HUES6 (cell line): ENCODE results near the gene NAA80.
"Not testable (repeated sequence)": the region's sequence is repeated elsewhere in the genome, so short reads cannot be mapped to it uniquely, and the experiment has no call there.

Source experiments
- H3K27ac ChIP-seq: 2 replicates; pipeline ENCODE4 v1.7.0; 2013; ENCODE audit warnings: low read depth, mild to moderate bottlenecking, low read length, inconsistent platforms
- H3K27me3 ChIP-seq: 2 replicates; pipeline ENCODE4 v1.6.1; 2013; ENCODE audit warnings: low read length; ENCODE audit not compliant: control insufficient read depth, insufficient read depth
- H3K36me3 ChIP-seq: 2 replicates; pipeline ENCODE4 v1.6.1; 2013; ENCODE audit warnings: low read length; ENCODE audit not compliant: control insufficient read depth, insufficient read depth
- H3K4me1 ChIP-seq: 2 replicates; pipeline ENCODE4 v1.6.1; 2013; ENCODE audit warnings: low read length; ENCODE audit not compliant: control insufficient read depth, insufficient read depth
- H3K4me3 ChIP-seq: 2 replicates; pipeline ENCODE4 v1.5.1; 2013; ENCODE audit warnings: low read depth, low read length
- H3K9ac ChIP-seq: one replicate; pipeline ENCODE4 v1.6.1; 2013; ENCODE audit warnings: mild to moderate bottlenecking, low read length
- H3K9me3 ChIP-seq: 2 replicates; pipeline ENCODE4 v1.6.1; 2013; ENCODE audit warnings: low read depth, low read length; ENCODE audit not compliant: control insufficient read depth, insufficient read depth

Gene NAA80

GRCh38 chr3:50266017-50266416, 33.2 kb downstream of the NAA80 start:
- H3K27ac ChIP-seq, result no peak overlapping the region
- no peaks in the 10 kb centered on the region for H3K9me3 ChIP-seq
- no peak overlapping the region for H3K9ac ChIP-seq
- peaks cover 69% of the 10 kb centered on the region for H3K4me1 ChIP-seq
- no peaks in the 10 kb centered on the region for H3K36me3 ChIP-seq
- no peaks in the 10 kb centered on the region for H3K27me3 ChIP-seq
- no peak overlapping the region for H3K4me3 ChIP-seq

GRCh38 chr3:50265571-50265970, 33.6 kb downstream of the NAA80 start:
- Histone ChIP-seq H3K9ac (peak overlapping the region; percentile 41), H3K4me1 (peaks cover 73% of the 10 kb centered on the region), H3K27me3 (no peaks in the 10 kb centered on the region)

DNA sequence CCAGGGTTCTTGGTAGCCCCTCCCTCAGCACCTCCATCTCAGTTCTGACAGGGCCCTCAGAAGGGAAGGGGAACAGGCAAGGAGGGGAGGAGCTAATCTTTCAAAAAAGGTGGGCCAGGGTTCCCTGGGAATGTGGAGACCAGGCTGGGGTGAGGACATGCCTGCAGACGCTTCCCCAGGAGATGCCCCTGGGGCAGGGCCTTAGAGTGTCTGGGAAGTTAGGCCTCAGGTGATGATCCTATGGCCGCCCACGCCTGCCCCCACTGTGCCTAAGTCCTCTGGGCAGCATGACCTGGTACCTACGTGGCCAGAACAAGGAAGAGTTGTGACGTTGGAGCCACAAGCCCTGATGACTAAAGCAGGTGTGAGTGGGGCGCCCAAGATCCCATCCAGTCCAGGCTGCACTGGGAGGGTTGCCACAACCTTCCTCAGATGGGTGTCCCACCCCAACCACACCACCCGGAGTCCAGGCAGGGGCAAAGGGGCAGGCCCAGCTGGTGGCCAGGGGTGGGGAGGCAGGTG, 34.2 kb downstream of the NAA80 start:
- 0 out of 2 replicates have a peak overlapping the region, but pooled peaks have one; percentile 3 for H3K4me3 ChIP-seq
- H3K9me3 ChIP-seq, result no peaks in the 10 kb centered on the region
- no peaks in the 10 kb centered on the region for H3K36me3 ChIP-seq
- H3K4me1 ChIP-seq, result peaks cover 75% of the 10 kb centered on the region
- no peaks in the 10 kb centered on the region for H3K27me3 ChIP-seq
- H3K9ac ChIP-seq, result peak overlapping the region; percentile 41
- H3K27ac ChIP-seq, result peak overlapping the region; percentile 85

More at GRCh38 chr3:50265571-50265970, 33.6 kb downstream of the NAA80 start:
- peak overlapping the region; percentile 85 for H3K27ac ChIP-seq
- H3K36me3 ChIP-seq, result no peaks in the 10 kb centered on the region
- no peak overlapping the region for H3K4me3 ChIP-seq
- H3K9me3 ChIP-seq, result no peaks in the 10 kb centered on the region

GRCh38 chr3:50264383-50264963, 34.7 kb downstream of the NAA80 start:
- Histone ChIP-seq H3K4me3 (peak overlapping the region; percentile 32), H3K27ac (peak overlapping the region; percentile 85; the same call in 1 of the 2 replicates), H3K36me3 (no peaks in the 10 kb centered on the region), H3K9ac (peak overlapping the region; percentile 64), H3K9me3 (no peaks in the 10 kb centered on the region), H3K27me3 (no peaks in the 10 kb centered on the region), H3K4me1 (peaks cover 74% of the 10 kb centered on the region)

GRCh38 chr3:50263478-50264382, 35.5 kb downstream of the NAA80 start:
- Histone ChIP-seq H3K9me3 (no peaks in the 10 kb centered on the region), H3K4me3 (peak overlapping the region; percentile 32; the same call in 1 of the 2 replicates), H3K27ac (peak overlapping the region; percentile 67; the same call in 1 of the 2 replicates), H3K27me3 (no peaks in the 10 kb centered on the region), H3K36me3 (no peaks in the 10 kb centered on the region), H3K9ac (peak overlapping the region; percentile 64), H3K4me1 (peaks cover 71% of the 10 kb centered on the region)

- Histone ChIP-seq H3K27me3 (no peaks in the 10 kb centered on the region), H3K36me3 (peaks cover 7% of the 10 kb centered on the region), H3K4me3 (no peak overlapping the region), H3K27ac (no peak overlapping the region), H3K9ac (no peak overlapping the region), H3K4me1 (peaks cover 61% of the 10 kb centered on the region), H3K9me3 (no peaks in the 10 kb centered on the region)
These were observed 36.4 kb downstream of the NAA80 start for GRCh38 chr3:50262778-50263177.

DNA sequence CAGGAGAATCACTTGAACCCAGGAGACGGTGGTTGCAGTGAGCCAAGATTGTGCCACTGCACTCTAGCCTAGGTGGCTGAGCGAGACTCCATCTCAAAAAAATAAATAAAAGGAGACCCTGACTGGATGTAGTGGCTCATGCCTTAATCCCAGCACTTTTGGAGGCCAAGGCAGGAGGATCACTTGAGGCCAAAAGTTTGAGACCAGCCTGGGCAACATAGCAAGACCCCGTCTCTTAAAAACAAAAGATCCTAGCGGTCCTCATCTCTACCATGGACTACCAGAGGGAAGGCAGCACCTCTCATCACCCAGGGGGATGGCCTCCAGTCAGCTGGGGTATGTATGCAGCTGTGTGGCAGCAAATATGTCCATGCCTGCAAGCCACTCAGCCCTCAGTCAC, 37.0 kb downstream of the NAA80 start:
- peaks cover 12% of the 10 kb centered on the region for H3K36me3 ChIP-seq
- H3K9me3 ChIP-seq, H3K27me3 ChIP-seq, H3K4me3 ChIP-seq, H3K9ac ChIP-seq, H3K27ac ChIP-seq: not testable (repeated sequence)
- H3K4me1 ChIP-seq, result peaks cover 56% of the 10 kb centered on the region

GRCh38 chr3:50261505-50261904, 37.7 kb downstream of the NAA80 start:
- H3K36me3 ChIP-seq, result peaks cover 19% of the 10 kb centered on the region
- peaks cover 49% of the 10 kb centered on the region for H3K4me1 ChIP-seq
- H3K4me3 ChIP-seq, result no peak overlapping the region
- H3K27ac ChIP-seq, result no peak overlapping the region; the same call in 1 of the 2 replicates
- H3K27me3 ChIP-seq, result no peaks in the 10 kb centered on the region
- no peaks in the 10 kb centered on the region for H3K9me3 ChIP-seq
- no peak overlapping the region for H3K9ac ChIP-seq

DNA sequence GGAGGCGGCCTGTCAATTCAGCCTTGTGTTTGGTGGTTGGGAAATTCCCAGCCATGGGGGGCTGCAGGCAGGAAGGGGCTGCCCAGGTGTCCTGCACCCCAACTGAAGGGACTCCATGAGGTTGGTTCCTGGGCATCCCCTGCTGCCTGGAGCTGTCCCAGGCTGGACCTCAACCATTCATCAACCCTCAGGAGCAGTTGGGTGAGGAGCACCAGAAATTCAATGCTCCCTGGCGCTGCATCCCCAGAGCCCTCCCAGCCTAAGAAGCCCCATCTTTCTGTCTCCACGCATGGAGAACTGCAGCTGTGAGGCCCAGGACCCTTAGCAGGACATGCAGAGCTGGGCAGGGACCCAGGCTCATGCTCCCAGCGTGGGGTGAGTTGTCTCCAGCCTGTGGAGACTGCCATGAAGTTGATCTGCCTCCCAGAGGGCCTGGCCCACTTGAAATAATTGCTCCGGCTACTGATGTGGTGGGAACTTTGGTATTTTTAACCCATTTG, 38.2 kb downstream of the NAA80 start:
- peaks cover 24% of the 10 kb centered on the region for H3K36me3 ChIP-seq
- no peaks in the 10 kb centered on the region for H3K27me3 ChIP-seq
- peak overlapping the region; percentile 93; the same call in 1 of the 2 replicates for H3K27ac ChIP-seq
- peak overlapping the region; percentile 51 for H3K4me3 ChIP-seq
- H3K9me3 ChIP-seq, result no peaks in the 10 kb centered on the region
- peaks cover 44% of the 10 kb centered on the region for H3K4me1 ChIP-seq
- H3K9ac ChIP-seq, result peak overlapping the region; percentile 81

DNA sequence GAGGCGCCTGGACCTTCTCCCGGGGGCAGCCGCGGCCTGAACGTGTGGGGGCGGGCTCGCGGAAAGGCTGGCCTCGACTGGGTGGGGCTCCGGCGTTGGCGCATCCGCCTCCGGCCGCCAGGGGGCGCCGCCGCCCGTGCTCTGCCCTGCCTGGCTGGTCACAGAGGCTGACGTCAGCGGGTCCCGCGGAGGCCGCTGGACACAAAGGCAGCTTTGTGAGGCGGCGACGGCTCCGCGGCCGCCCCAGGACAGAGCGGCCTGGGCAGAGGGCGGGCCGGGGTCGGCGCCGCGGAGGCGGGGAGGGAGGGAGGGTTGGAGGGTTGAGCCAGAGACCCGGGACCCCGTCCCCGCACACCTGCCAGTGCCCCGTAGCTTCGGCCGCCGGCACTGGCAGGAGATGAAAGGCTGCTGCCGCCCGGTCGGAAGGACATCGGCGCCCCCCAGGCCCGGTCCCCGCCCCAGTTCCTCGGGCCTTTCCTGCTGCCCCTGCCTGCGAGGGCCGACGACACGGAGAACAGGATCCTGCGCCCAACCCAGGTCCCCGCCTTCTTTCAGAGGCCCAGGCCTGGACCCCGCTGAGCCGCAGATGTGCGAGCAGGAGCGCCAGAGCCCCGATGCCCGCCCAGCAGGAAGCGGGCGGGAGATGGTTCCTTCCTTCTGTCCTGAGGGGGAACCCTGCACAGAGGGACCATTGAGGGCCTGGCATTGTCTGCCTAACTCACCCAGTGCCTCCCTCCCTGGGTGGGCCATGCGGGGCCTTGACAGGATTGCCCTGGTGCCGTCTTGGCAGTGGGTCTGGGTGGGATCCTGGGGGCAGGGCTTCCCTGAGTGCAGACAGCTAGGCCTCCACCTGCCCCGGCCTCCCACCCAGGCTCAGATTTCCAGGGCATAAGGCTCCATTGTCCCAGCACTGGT, 38.9 kb downstream of the NAA80 start:
- Histone ChIP-seq H3K9me3 (no peaks in the 10 kb centered on the region), H3K4me1 (peaks cover 36% of the 10 kb centered on the region), H3K9ac (peak overlapping the region; percentile 81), H3K36me3 (peaks cover 27% of the 10 kb centered on the region), H3K27ac (peak overlapping the region; percentile 93), H3K27me3 (no peaks in the 10 kb centered on the region), H3K4me3 (peak overlapping the region; percentile 51)
